Duodenal mucosa (tissue), 2 donors: ENCODE results near the gene TTLL5.

ENCODE experiments used
- H3K27ac ChIP-seq: one replicate; pipeline ENCODE4 v1.7.0; 2013; ENCODE audit warnings: low read depth, low read length
- H3K27me3 ChIP-seq, 2 donors: one replicate each; pipeline ENCODE4 v1.7.0; 2013; ENCODE audit warnings: low read length in 2 of 2, control low read depth in 1 of 2; ENCODE audit not compliant: insufficient read depth in 2 of 2, control insufficient read depth in 1 of 2
- H3K36me3 ChIP-seq, 2 donors: one replicate each; pipeline ENCODE4 v1.7.0; 2013; ENCODE audit warnings: low read length in 2 of 2, control low read depth in 1 of 2; ENCODE audit not compliant: insufficient read depth in 2 of 2, control insufficient read depth in 1 of 2
- H3K4me1 ChIP-seq, 2 donors: one replicate each; pipeline ENCODE4 v1.7.0; 2013; ENCODE audit warnings: low read length in 2 of 2, control low read depth in 1 of 2; ENCODE audit not compliant: insufficient read depth in 2 of 2, control insufficient read depth in 1 of 2
- H3K4me3 ChIP-seq, 2 donors: one replicate each; pipeline ENCODE4 v1.7.0; 2013; ENCODE audit warnings: low read length in 2 of 2, low read depth in 1 of 2
- H3K9ac ChIP-seq, 2 donors: one replicate each; pipeline ENCODE4 v1.7.0; 2013; ENCODE audit warnings: low read length in 2 of 2, low read depth in 1 of 2
- H3K9me3 ChIP-seq, 2 donors: one replicate each; pipeline ENCODE4 v1.7.0; 2013; ENCODE audit warnings: low read length in 2 of 2, control low read depth in 1 of 2; ENCODE audit not compliant: control insufficient read depth in 1 of 2

Gene TTLL5

DNA sequence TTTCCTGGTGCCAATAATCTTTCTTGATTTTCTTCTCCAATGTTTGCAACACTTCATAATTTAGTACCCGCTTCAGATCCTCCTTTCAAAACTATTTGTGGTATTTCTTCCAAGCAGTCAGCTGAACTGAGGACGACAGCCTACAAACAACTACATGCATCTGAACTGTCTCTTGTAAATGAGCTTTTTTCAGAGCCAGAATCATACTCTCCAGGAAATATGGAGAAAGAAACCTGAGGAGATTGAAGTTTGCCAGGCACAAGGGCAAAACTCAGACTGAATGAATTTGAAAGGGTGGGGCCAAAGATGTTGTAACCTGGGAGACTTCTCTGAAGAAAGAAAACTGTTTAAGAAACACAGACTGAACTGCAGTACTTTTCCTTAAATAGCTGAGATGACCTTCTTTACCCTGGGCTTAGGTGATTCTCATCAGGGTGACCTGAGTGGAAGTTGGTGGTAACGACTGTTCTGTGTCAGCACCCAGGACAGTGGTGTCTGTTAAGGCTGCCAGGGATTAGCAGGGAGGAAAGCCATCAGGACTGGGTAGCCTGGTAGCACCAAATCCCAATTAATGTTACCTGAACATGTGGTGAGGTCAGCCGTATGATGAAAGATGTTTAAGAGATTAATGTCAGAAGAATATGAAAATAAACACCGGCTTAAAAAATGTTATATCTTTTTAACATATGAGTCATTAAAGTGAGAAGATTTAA, 225.7 kb downstream of the TTLL5 start:
- no peak overlapping the region for H3K27ac ChIP-seq
- H3K27me3 ChIP-seq: no peaks in the 10 kb centered on the region
- H3K4me1 ChIP-seq: no peaks in the 10 kb centered on the region
- H3K4me3 ChIP-seq: no peak overlapping the region
- H3K9ac ChIP-seq: no peak overlapping the region
- peaks cover 12 to 14% of the 10 kb centered on the region in 2 donors for H3K36me3 ChIP-seq
- no peaks in the 10 kb centered on the region for H3K9me3 ChIP-seq

DNA sequence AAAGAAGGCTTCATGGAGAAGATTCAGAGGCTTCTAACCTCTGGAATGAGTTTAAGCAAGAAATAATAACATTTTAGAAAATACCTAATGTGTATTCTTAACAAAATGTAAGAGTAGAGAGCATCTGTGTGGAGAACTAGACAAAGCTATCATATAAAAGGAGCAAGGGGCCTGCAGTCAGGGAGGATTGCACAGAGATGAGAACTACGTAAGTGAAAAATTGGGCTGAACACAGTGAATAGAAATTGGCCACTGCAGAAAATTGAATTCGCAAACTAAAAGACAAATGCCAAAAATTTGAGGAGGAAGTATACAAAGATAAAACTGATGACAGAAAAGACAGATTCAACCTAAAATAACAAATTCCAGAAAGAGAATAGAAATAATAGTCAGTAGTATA, 227.9 kb downstream of the TTLL5 start:
- Histone ChIP-seq H3K27me3 (no peaks in the 10 kb centered on the region), H3K36me3 (peaks cover 0 to 5% of the 10 kb centered on the region in 2 donors), H3K9ac (no peak overlapping the region), H3K27ac (no peak overlapping the region), H3K9me3 (no peaks in the 10 kb centered on the region), H3K4me1 (no peaks in the 10 kb centered on the region), H3K4me3 (no peak overlapping the region)

DNA sequence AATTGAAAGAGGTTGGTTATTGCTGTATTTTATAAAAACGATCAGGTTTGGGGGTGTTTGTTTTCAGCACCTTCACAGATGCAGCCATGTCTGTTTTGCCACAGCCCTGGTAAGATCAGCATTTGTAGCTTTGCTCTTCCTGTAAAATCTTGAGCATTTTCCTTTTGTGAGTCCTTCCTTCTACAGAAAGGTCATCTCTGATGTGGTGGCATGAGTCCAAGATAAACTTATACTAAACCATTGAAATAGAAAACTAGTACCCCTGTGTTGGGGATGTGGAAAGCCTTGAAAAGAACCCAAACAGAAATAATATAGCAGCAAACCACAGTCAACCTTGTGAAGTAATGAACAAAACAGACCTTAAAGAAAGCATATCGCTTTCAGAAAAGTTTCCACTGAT, 235.3 kb downstream of the TTLL5 start:
- no peak overlapping the region for H3K4me3 ChIP-seq
- H3K27me3 ChIP-seq: no peaks in the 10 kb centered on the region
- H3K36me3 ChIP-seq: no peaks in the 10 kb centered on the region
- no peak overlapping the region for H3K9ac ChIP-seq
- H3K9me3 ChIP-seq: no peaks in the 10 kb centered on the region
- no peaks in the 10 kb centered on the region for H3K4me1 ChIP-seq
- no peak overlapping the region for H3K27ac ChIP-seq

DNA sequence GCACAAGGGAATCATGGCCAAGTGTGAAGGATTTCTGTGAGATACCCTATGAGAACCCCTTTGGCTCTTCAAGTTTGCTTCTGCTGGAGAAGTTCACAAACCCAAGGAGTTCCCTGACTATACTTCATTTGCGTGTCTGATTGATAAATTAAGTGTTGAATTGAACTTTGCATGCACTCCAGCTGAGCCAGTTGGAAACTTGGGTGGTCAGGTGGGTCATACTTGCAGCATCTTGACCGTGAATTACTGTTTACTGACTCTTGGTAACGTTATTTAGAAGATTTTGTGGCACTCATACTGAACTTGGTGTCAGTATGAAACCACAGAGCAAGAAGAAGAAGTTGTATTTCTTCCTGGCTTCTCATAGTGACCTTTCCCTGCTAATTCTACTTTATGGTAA, 243.3 kb downstream of the TTLL5 start:
- H3K36me3 ChIP-seq: peaks cover 0 to 7% of the 10 kb centered on the region in 2 donors
- no peak overlapping the region for H3K4me3 ChIP-seq
- no peaks in the 10 kb centered on the region for H3K9me3 ChIP-seq
- H3K27me3 ChIP-seq: no peaks in the 10 kb centered on the region
- H3K4me1 ChIP-seq: no peaks in the 10 kb centered on the region
- no peak overlapping the region for H3K27ac ChIP-seq
- no peak overlapping the region for H3K9ac ChIP-seq

DNA sequence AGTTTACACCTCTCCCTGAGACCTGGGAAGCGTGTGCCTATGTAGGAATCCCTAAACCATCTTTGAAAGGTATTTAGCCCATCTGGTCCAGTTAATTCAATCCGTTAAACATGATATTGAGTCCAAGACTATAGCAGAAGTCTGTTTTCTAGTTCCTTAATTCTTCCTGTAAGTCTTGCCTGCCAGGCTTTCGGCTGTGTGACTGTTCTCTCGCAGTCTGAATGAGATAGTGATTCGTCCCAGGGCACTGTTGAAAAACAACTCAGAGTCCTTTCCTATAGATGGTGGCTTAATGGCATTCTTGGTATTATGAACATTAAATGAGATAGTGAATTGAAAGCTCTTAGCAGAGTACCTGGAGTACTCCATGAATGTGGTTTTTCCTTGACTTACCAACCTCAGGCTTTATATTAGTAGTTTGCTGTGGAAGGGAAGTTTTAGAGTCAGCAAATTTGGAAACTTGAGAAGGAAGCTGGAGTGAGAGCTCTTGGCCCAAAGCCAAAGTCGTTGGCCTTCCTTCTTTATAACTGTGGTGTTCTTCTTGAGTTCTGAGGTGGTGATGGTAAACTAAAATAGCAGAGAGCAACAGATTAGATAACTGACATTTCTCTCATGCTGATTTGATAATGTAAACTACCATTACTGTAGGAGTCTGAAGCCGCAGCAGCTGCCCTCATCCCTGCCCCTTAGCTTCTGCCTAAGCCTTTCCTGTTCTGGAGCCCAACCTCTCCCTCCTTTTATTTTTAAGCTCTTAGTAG, 244.3 kb downstream of the TTLL5 start:
- no peak overlapping the region for H3K27ac ChIP-seq

DNA sequence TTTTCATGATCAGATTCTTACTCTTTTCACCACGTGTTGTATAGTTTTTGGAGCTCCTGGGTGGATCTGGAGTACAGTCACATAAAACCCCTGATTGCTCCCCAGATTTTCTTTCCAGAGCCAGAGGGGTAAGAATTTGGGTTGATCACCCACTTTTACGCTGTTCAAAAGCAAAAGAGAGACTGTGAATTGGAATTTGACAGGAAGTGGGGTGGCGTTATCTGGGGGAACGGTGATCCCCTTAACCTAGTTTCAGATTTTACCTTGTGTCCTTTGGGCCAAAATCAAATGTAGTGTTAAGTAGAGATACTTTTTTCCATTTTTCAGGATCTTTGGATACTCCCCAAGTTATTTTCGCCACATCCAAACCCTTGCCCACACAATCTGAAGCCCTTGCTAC, 245.2 kb downstream of the TTLL5 start:
- Histone ChIP-seq H3K9me3 (no peaks in the 10 kb centered on the region), H3K27ac (no peak overlapping the region), H3K4me1 (no peaks in the 10 kb centered on the region), H3K4me3 (no peak overlapping the region), H3K36me3 (peaks cover 0 to 7% of the 10 kb centered on the region in 2 donors), H3K27me3 (no peaks in the 10 kb centered on the region), H3K9ac (no peak overlapping the region)

More for the DNA sequence above, 244.3 kb downstream of the TTLL5 start:
- H3K4me1 ChIP-seq: no peaks in the 10 kb centered on the region
- peaks cover 0 to 7% of the 10 kb centered on the region in 2 donors for H3K36me3 ChIP-seq
- H3K9ac ChIP-seq: no peak overlapping the region
- no peak overlapping the region for H3K4me3 ChIP-seq
- H3K9me3 ChIP-seq: no peaks in the 10 kb centered on the region
- H3K27me3 ChIP-seq: no peaks in the 10 kb centered on the region

DNA sequence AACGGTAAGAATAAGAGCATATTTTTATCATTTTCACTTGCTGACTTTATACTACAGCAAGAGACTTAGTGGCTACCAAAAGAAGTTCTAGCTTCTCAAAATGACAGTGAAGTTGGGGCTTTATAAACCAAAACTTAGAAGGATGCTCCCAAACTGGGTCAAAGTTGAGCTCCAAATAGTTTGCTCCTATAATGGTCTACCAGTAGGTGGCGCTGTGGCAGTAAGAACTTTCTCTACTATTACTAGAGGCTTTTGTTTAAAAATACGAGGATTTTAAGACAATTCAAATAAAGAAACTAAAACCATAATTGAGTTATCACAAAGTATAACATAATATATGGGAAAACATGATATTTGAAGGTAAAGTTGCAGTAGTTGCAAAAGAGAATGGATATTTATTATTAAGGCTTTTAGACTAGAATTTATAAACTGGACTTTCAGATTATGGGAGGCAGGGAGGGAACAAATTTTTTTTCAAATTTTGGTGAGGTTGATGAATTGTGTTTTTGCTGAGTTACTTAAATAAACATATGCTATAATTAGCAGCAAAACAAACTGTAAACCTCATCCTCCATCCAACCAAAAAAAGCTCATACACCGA, 245.7 kb downstream of the TTLL5 start:
- no peak overlapping the region for H3K4me3 ChIP-seq
- no peak overlapping the region for H3K27ac ChIP-seq
- H3K36me3 ChIP-seq: peaks cover 0 to 7% of the 10 kb centered on the region in 2 donors
- H3K9ac ChIP-seq: no peak overlapping the region
- H3K4me1 ChIP-seq: no peaks in the 10 kb centered on the region
- no peaks in the 10 kb centered on the region for H3K9me3 ChIP-seq
- no peaks in the 10 kb centered on the region for H3K27me3 ChIP-seq

DNA sequence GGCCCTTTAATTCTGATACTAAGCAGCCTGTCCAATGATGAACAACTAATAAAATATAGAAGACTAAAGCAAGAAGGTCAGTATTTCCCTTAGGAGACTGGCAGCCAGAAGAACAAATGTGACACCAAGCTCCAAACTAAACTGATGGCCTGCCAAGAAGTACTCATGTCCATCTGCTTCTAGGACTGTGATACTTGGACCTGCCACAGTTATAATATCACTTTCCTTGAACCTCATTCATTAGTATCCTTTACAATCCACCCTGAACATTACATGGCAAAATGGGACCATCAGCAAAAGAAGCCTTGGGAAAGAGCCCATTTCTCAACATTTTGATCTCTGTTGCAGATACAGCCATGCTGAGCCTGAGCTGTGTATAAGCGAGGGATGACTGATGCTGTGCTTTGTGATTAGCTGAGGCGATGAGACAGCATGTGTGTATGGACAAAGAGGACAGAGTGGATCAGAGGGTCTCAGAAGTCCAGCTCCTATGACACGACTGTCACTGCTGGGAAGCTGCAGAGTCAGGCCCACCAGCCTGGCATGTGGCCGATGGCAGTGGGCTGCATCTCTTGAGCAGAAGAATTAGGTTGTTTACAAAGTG, 246.8 kb downstream of the TTLL5 start:
- H3K4me1 ChIP-seq: peaks cover 0 to under 1% of the 10 kb centered on the region in 2 donors
- no peak overlapping the region for H3K9ac ChIP-seq
- no peak overlapping the region for H3K4me3 ChIP-seq
- H3K36me3 ChIP-seq: no peaks in the 10 kb centered on the region
- H3K27me3 ChIP-seq: no peaks in the 10 kb centered on the region
- no peaks in the 10 kb centered on the region for H3K9me3 ChIP-seq
- no peak overlapping the region for H3K27ac ChIP-seq

DNA sequence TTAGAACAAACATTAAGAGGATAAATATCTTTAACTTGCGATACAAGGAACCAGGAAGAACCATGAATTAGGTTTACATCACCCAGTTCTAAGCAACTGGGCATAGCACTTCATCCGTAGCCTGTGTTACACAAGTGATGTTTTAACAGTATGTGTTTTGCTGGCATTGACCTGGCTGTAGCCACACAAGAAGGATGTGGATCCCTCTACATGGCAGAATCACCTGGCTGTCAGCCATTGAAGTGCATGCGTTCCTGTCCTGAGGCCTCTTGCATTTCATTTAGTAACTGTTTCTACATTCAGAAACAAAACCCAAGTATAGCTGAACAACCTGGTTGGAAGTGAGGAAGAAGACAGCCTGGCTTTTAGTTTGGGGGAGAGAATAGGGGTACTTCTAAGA, 248.6 kb downstream of the TTLL5 start:
- Histone ChIP-seq H3K9me3 (no peaks in the 10 kb centered on the region), H3K4me1 (peaks cover 0 to 5% of the 10 kb centered on the region in 2 donors), H3K36me3 (no peaks in the 10 kb centered on the region), H3K9ac (no peak overlapping the region), H3K27me3 (no peaks in the 10 kb centered on the region), H3K27ac (no peak overlapping the region), H3K4me3 (no peak overlapping the region)

DNA sequence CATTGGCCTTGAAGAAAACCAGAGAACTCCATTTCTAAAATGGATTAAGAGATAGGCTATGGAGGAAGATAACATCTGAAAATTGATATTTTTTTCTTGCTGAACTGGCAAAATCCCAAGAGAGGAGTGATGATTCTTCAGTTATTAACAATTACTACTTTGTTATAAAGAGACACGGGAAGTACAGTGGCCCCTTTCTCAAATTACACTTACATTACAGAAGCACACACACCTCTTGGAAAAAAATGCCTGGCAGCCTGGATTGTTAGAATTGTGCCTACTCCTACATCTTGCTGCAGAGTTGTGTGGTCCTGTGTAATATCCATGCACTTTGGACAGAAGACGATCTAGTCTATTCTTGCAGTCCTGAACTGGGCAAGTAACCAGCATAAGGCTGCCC, 249.0 kb downstream of the TTLL5 start:
- Histone ChIP-seq H3K27me3 (no peaks in the 10 kb centered on the region), H3K9ac (no peak overlapping the region), H3K36me3 (no peaks in the 10 kb centered on the region), H3K9me3 (no peaks in the 10 kb centered on the region), H3K4me3 (no peak overlapping the region), H3K27ac (no peak overlapping the region), H3K4me1 (peaks cover 0 to 5% of the 10 kb centered on the region in 2 donors)
